ENCODE results near the gene ATXN7. TPM values are rescaled to one million over a fixed set of nuclear protein-coding genes. Genes with fewer than 3 reads are reported as not detected.

Gene ATXN7
- total RNA-seq, 1 experiment from 2014 or later = 11.3 TPM

- Histone ChIP-seq H3K27ac (ENCODE audit: low read depth, low read length, poor library complexity, severe bottlenecking) (no peak overlapping the region), H3K4me3 (ENCODE audit: low read depth, low read length, poor library complexity, severe bottlenecking) (no peak overlapping the region), H3K27me3 (replicated peaks; ENCODE audit: insufficient read depth, low read depth, low read length, poor library complexity) (no peaks in the 10 kb centered on the region), H3K36me3 (ENCODE audit: insufficient read depth, low read length, poor library complexity, severe bottlenecking) (no peaks in the 10 kb centered on the region), H3K9me3 (ENCODE audit: low read depth, low read length, poor library complexity, severe bottlenecking) (no peaks in the 10 kb centered on the region), H3K4me1 (ENCODE audit: insufficient read depth, low read length, poor library complexity, severe bottlenecking) (no peaks in the 10 kb centered on the region)
- no TSS peak for BruUV-seq (replicated peaks)
- CTCF ChIA-PET = interaction anchor here (0.7 kb wide), 3 partner anchors 33 to 653 kb away, joined by 3 to 9 read pairs (median 5); no protein-coding TSS in a partner anchor
- POLR2A ChIA-PET (ENCODE audit: low non-redundant PET) = no interaction called here
- TF ChIP-seq EZH2 (IDR thresholded peaks at IDR 0.05; ENCODE audit: borderline replicate concordance, low read depth, low read length, poor library complexity, severe bottlenecking) = no peak
- peak; percentile 77 for TF ChIP-seq CTCF (conservative IDR thresholded peaks at IDR 0.05; ENCODE audit: low read depth, low read length)
- intact Hi-C loops (cut with micrococcal nuclease; ENCODE audit: unreplicated experiment) = loop anchor here (10.0 kb wide), 1 partner anchor 639 kb away; no protein-coding TSS in a partner anchor
- peak; percentile 72 for DNase-seq (ENCODE audit: low spot score)
Measured at GRCh38 chr3:63993653-63994079, 130.0 kb downstream of the ATXN7 start.

GRCh38 chr3:63995086-63995485, 131.4 kb downstream of the ATXN7 start:
- intact Hi-C loops (cut with micrococcal nuclease; ENCODE audit: unreplicated experiment) = loop anchor here (10.0 kb wide), 1 partner anchor 640 kb away; no protein-coding TSS in a partner anchor
- TF ChIP-seq EZH2 (IDR thresholded peaks at IDR 0.05; ENCODE audit: borderline replicate concordance, low read depth, low read length, poor library complexity, severe bottlenecking) (no peak), CTCF (conservative IDR thresholded peaks at IDR 0.05; ENCODE audit: low read depth, low read length) (no peak)
- no TSS peak for BruUV-seq (replicated peaks)
- Histone ChIP-seq H3K27me3 (replicated peaks; ENCODE audit: insufficient read depth, low read depth, low read length, poor library complexity) (no peaks in the 10 kb centered on the region), H3K4me1 (ENCODE audit: insufficient read depth, low read length, poor library complexity, severe bottlenecking) (no peaks in the 10 kb centered on the region), H3K9me3 (ENCODE audit: low read depth, low read length, poor library complexity, severe bottlenecking) (no peaks in the 10 kb centered on the region), H3K36me3 (ENCODE audit: insufficient read depth, low read length, poor library complexity, severe bottlenecking) (no peaks in the 10 kb centered on the region), H3K4me3 (ENCODE audit: low read depth, low read length, poor library complexity, severe bottlenecking) (no peak overlapping the region), H3K27ac (ENCODE audit: low read depth, low read length, poor library complexity, severe bottlenecking) (no peak overlapping the region)
- DNase-seq (ENCODE audit: low spot score) = no peak
- ChIA-PET POLR2A (ENCODE audit: low non-redundant PET) (no interaction called here), CTCF (no interaction called here)

GRCh38 chr3:63998852-63999754, 135.4 kb downstream of the ATXN7 start:
- Histone ChIP-seq H3K36me3 (ENCODE audit: insufficient read depth, low read length, poor library complexity, severe bottlenecking) (no peaks in the 10 kb centered on the region), H3K27me3 (replicated peaks; ENCODE audit: insufficient read depth, low read depth, low read length, poor library complexity) (no peaks in the 10 kb centered on the region)

More at GRCh38 chr3:63998852-63999754, 135.4 kb downstream of the ATXN7 start:
- intact Hi-C loops (cut with micrococcal nuclease; ENCODE audit: unreplicated experiment) = loop anchor here (10.0 kb wide), 1 partner anchor 644 kb away; no protein-coding TSS in a partner anchor
- Histone ChIP-seq H3K4me1 (ENCODE audit: insufficient read depth, low read length, poor library complexity, severe bottlenecking) (no peaks in the 10 kb centered on the region), H3K27ac (ENCODE audit: low read depth, low read length, poor library complexity, severe bottlenecking) (no peak overlapping the region), H3K4me3 (ENCODE audit: low read depth, low read length, poor library complexity, severe bottlenecking) (no peak overlapping the region), H3K9me3 (ENCODE audit: low read depth, low read length, poor library complexity, severe bottlenecking) (no peaks in the 10 kb centered on the region)
- DNase-seq (ENCODE audit: low spot score) = no peak
- ChIA-PET CTCF (no interaction called here), POLR2A (ENCODE audit: low non-redundant PET) (no interaction called here)
- no TSS peak for BruUV-seq (replicated peaks)
- TF ChIP-seq EZH2 (IDR thresholded peaks at IDR 0.05; ENCODE audit: borderline replicate concordance, low read depth, low read length, poor library complexity, severe bottlenecking) (no peak), CTCF (conservative IDR thresholded peaks at IDR 0.05; ENCODE audit: low read depth, low read length) (no peak)
